ENCODE measurements around the gene VDAC1. TPM values are rescaled to one million over a fixed set of nuclear protein-coding genes. Genes with fewer than 3 reads are reported as not detected.

The VDAC1 gene
- total and polyA plus RNA-seq, 2 of the 8 experiments (the other 6 are each of a cell fraction or from before 2014, with no cell fraction given): 111 to 301 TPM

DNA sequence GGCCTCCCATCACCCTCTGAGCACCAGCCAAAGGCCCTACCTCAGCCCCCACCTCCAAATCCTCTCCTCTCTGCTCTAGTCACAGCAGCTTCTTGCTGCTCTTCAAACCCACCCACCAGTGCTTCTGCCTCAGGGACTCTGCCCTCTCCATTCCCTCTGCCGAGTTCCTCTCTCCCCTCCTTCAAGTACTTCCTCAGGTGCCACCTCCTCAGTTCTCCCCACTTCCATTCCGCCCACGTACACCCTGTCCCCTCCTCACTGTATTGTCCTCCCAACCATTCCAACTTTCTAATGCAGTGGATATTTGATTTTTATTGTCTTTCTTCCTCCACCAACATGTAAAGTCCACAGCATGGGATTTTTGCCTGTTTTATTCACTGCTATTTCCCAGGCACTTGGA lies 79.5 kb downstream of the VDAC1 start:
- H3K27me3 ChIP-seq (replicated peaks in 1 of 4; ENCODE audit: control insufficient read depth in 3 of 4, extremely low read depth in 1 of 4, insufficient read depth in 3 of 4, low read length in 3 of 4): no peaks in the 10 kb centered on the region; a peak in 1 of 7 replicates
- H4K91ac ChIP-seq (replicated peaks; ENCODE audit: insufficient read length, low read length): no peak overlapping the region
- H2BK12ac ChIP-seq (ENCODE audit: low read depth, low read length): 0 out of 2 replicates have a peak overlapping the region, but pooled peaks have one; percentile 17
- H3K14ac ChIP-seq (ENCODE audit: insufficient read length): no peak overlapping the region
- H4K20me1 ChIP-seq (replicated peaks in 1 of 2; ENCODE audit: control insufficient read depth in 1 of 2, insufficient read depth in 2 of 2, low read length in 2 of 2): no peaks in the 10 kb centered on the region
- no peak overlapping the region for H3K4me3 ChIP-seq (ENCODE audit: extremely low read depth in 1 of 4, insufficient read depth in 2 of 4, low read depth in 3 of 4, low read length in 4 of 4)
- H2AFZ ChIP-seq (ENCODE audit: low read length): no peak overlapping the region
- H3K9me3 ChIP-seq (ENCODE audit: insufficient read depth in 2 of 2, low read depth in 1 of 2, low read length in 1 of 2): no peaks in the 10 kb centered on the region
- H2BK15ac ChIP-seq (ENCODE audit: low read length): no peak overlapping the region
- CTCF ChIA-PET (ENCODE audit: partially characterized antibody): no interaction called here
- no peak overlapping the region for H3K56ac ChIP-seq (replicated peaks; ENCODE audit: insufficient read length, low read depth, low read length)
- DNase-seq (ENCODE audit: low read depth in 1 of 2, low spot score in 2 of 2) (no peak), FAIRE-seq (no peak)
- H3K79me2 ChIP-seq (ENCODE audit: control insufficient read depth in 1 of 2, insufficient read depth in 2 of 2, low read length in 2 of 2): no peaks in the 10 kb centered on the region
- no peak overlapping the region for H3K18ac ChIP-seq (ENCODE audit: extremely low read depth, low read length)
- no peaks in the 10 kb centered on the region for H3K36me3 ChIP-seq (ENCODE audit: control insufficient read depth in 2 of 4, insufficient read depth in 4 of 4, low read length in 3 of 4)
- no peak overlapping the region for H4K8ac ChIP-seq (ENCODE audit: extremely low read depth, insufficient read depth, low read length)
- no peak overlapping the region for H2BK20ac ChIP-seq (ENCODE audit: low read length)
- H3K27ac ChIP-seq (ENCODE audit: low read depth, low read length): no peak overlapping the region
- H3K4ac ChIP-seq (replicated peaks; ENCODE audit: insufficient read length, low read depth, low read length): no peak overlapping the region
- no peaks in the 10 kb centered on the region for H3K79me1 ChIP-seq (ENCODE audit: low read depth, low read length)
- no peak overlapping the region for H4K5ac ChIP-seq (ENCODE audit: insufficient read length, low read depth, low read length)
- POLR2A ChIA-PET (ENCODE audit: partially characterized antibody): no interaction called here
- H3K23me2 ChIP-seq (ENCODE audit: low read depth, low read length): 0 out of 2 replicates have a peak, but pooled peaks cover 2% of the 10 kb centered on the region
- WGBS, 2 experiments (ENCODE audit: extremely low coverage in 1 of 2, insufficient coverage in 1 of 2, insufficient read length in 1 of 2, insufficient replicate concordance in 2 of 2, low coverage in 1 of 2, low lambda C conversion rate in 2 of 2, missing lambda C conversion rate in 1 of 2): 91% methylated on average over 3 of the region's 3 CpGs; no CpG with 5 or more reads in 1 of the 2 experiments
- no peak overlapping the region for H3K4me2 ChIP-seq (ENCODE audit: insufficient read depth in 1 of 2, low read depth in 2 of 2, low read length in 2 of 2)
- no peaks in the 10 kb centered on the region; a peak in 3 of 7 replicates for H3K4me1 ChIP-seq (replicated peaks in 1 of 4; ENCODE audit: control insufficient read depth in 3 of 4, insufficient read depth in 4 of 4, low read length in 3 of 4)
- no peak overlapping the region for H2BK120ac ChIP-seq (replicated peaks; ENCODE audit: low read depth, low read length)
- no peak overlapping the region for H2AK5ac ChIP-seq (ENCODE audit: low read depth, low read length)
- no peak overlapping the region for H3K9ac ChIP-seq (replicated peaks in 1 of 4; ENCODE audit: extremely low read depth in 1 of 4, low read depth in 3 of 4, low read length in 3 of 4)
- no peak overlapping the region for H3K23ac ChIP-seq (ENCODE audit: insufficient read length)
- no peak overlapping the region for H2BK5ac ChIP-seq (ENCODE audit: low read depth, low read length)
- no peak for TF ChIP-seq ASH2L (IDR thresholded peaks at IDR 0.05; ENCODE audit: low read length)

Data from H1 (cell line).